PC-3 (cell line): ENCODE results near the gene WDFY1. TPM values are rescaled to one million over a fixed set of nuclear protein-coding genes. Genes with fewer than 3 reads are reported as not detected.

Source experiments
- ATAC-seq: fragments of 200-7000 bp; cut with Tn5 transposase; 2 replicates; pipeline ENCODE4 v1.9.1; 2020; ENCODE audit warnings: mild to moderate bottlenecking, moderate library complexity
- BruUV-seq: library from RNA; stranded (reverse); fragments of 400-500 nt; replicated peaks from 2 replicates; lab custom pipeline; 2021; lab: Mats Ljungman, UMichigan
- CTCF ChIA-PET: fragments of 300-600 bp; sonication (Branson Sonifier 250); formaldehyde crosslinking; loops from one replicate; lab custom pipeline; 2022; ENCODE audit warnings: antibody characterized with exemption; lab: Charles Lee
- POLR2A ChIA-PET: fragments of 300-600 bp; sonication (Branson Sonifier 250); formaldehyde crosslinking; loops from one replicate; lab custom pipeline; 2022; ENCODE audit warnings: antibody characterized with exemption; ENCODE audit not compliant: unreplicated experiment; lab: Charles Lee
- DNase-seq: peaks from one replicate; pipeline ENCODE4 v3.0.0-alpha.2; 2015
- H2AFZ ChIP-seq: fragments of 300-600 bp; sonication (generic); 2 replicates; pipeline ENCODE4 v1.6.0; 2016; ENCODE audit warnings: antibody characterized with exemption, low read length
- H3F3A ChIP-seq: fragments of 300-600 bp; sonication (generic); one replicate; pipeline ENCODE4 v1.6.0; 2017; ENCODE audit warnings: antibody characterized with exemption, low read length, control low read depth, mild to moderate bottlenecking; ENCODE audit not compliant: unreplicated experiment
- H3K27ac ChIP-seq: fragments of 300-600 bp; sonication (generic); 2 replicates; pipeline ENCODE4 v1.5.1; 2016; ENCODE audit warnings: mild to moderate bottlenecking, low read length
- H3K27me3 ChIP-seq: fragments of 300-600 bp; sonication (generic); 2 replicates; pipeline ENCODE4 v1.6.1; 2016; ENCODE audit warnings: low read length, mixed read lengths
- H3K36me3 ChIP-seq: fragments of 300-600 bp; sonication (generic); 2 replicates; pipeline ENCODE4 v1.6.1; 2016; ENCODE audit warnings: low read depth, mixed run types, low read length, mixed read lengths
- H3K4me1 ChIP-seq: fragments of 300-600 bp; sonication (generic); 2 replicates; pipeline ENCODE4 v1.5.1; 2016; ENCODE audit warnings: low read length; ENCODE audit not compliant: insufficient read depth
- H3K4me2 ChIP-seq: fragments of 300-600 bp; sonication (generic); 2 replicates; pipeline ENCODE4 v1.6.0; 2016; ENCODE audit warnings: low read length
- H3K4me3 ChIP-seq: fragments of 300-600 bp; sonication (generic); 2 replicates; pipeline ENCODE4 v1.5.1; 2016; ENCODE audit warnings: mild to moderate bottlenecking, low read length, mixed read lengths
- H3K79me2 ChIP-seq: fragments of 300-600 bp; sonication (generic); 2 replicates; pipeline ENCODE4 v1.6.1; 2017; ENCODE audit warnings: low read length, mixed read lengths
- H3K9ac ChIP-seq: fragments of 300-600 bp; sonication (generic); 2 replicates; pipeline ENCODE4 v1.6.0; 2016; ENCODE audit warnings: mild to moderate bottlenecking, low read length
- H3K9me2 ChIP-seq: fragments of 300-600 bp; sonication (generic); replicated peaks from 2 replicates; pipeline ENCODE4 v1.6.1; 2016; ENCODE audit warnings: mixed run types, low read length, mixed read lengths
- H3K9me3 ChIP-seq: fragments of 300-600 bp; sonication (generic); 2 replicates; pipeline ENCODE4 v1.6.1; 2016; ENCODE audit warnings: low read length, mixed read lengths
- H4K20me1 ChIP-seq: fragments of 300-600 bp; sonication (generic); 2 replicates; pipeline ENCODE4 v1.6.1; 2016; ENCODE audit warnings: low read length, mixed read lengths
- EZH2 ChIP-seq: fragments of 300-600 bp; sonication (generic); IDR thresholded peaks from one replicate; pipeline ENCODE4 v1.6.1; 2017; ENCODE audit warnings: antibody characterized with exemption, mild to moderate bottlenecking, low read length; ENCODE audit not compliant: unreplicated experiment
- EZH2phosphoT487 ChIP-seq: fragments of 300-600 bp; sonication (generic); IDR thresholded peaks from 2 replicates; pipeline ENCODE4 v1.6.1; 2018; ENCODE audit warnings: mild to moderate bottlenecking, antibody characterized with exemption, low read length, borderline replicate concordance
- intact Hi-C: fragments of 100-400 bp; cut with micrococcal nuclease; formaldehyde crosslinking; loops from 2 replicates; pipeline ENCODE4 v1.9.0; 2023
- total RNA-seq: library from RNA; depleted of rRNA; stranded (reverse); fragments of >200 nt; gene quantifications from 2 replicates; pipeline ENCODE4 v1.2.3, GENCODE V29; 2014
- TF ChIP-seq, protein P1 (sequence below): fragments of 300-600 bp; sonication (generic); conservative IDR thresholded peaks from 2 replicates; pipeline ENCODE4 v1.5.1; 2017; ENCODE audit warnings: antibody characterized with exemption, low read depth, mild to moderate bottlenecking, low read length

WDFY1 gene
- total RNA-seq, 1 experiment from 2014 or later, result 47.7 TPM

GRCh38 chr2:223865907-223866508 is 79.1 kb downstream of the WDFY1 start:
- no TSS peak for BruUV-seq
- POLR2A ChIA-PET, result no interaction called here
- H4K20me1 ChIP-seq, result no peaks in the 10 kb centered on the region
- H3K4me3 ChIP-seq, result no peak overlapping the region
- DNase-seq, result no peak
- TF ChIP-seq, protein P1, sequence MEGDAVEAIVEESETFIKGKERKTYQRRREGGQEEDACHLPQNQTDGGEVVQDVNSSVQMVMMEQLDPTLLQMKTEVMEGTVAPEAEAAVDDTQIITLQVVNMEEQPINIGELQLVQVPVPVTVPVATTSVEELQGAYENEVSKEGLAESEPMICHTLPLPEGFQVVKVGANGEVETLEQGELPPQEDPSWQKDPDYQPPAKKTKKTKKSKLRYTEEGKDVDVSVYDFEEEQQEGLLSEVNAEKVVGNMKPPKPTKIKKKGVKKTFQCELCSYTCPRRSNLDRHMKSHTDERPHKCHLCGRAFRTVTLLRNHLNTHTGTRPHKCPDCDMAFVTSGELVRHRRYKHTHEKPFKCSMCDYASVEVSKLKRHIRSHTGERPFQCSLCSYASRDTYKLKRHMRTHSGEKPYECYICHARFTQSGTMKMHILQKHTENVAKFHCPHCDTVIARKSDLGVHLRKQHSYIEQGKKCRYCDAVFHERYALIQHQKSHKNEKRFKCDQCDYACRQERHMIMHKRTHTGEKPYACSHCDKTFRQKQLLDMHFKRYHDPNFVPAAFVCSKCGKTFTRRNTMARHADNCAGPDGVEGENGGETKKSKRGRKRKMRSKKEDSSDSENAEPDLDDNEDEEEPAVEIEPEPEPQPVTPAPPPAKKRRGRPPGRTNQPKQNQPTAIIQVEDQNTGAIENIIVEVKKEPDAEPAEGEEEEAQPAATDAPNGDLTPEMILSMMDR, result no peak
- no peak for TF ChIP-seq EZH2phosphoT487
- H2AFZ ChIP-seq, result no peak overlapping the region
- no peaks in the 10 kb centered on the region for H3K27me3 ChIP-seq
- peaks cover 21% of the 10 kb centered on the region for H3K4me1 ChIP-seq
- no peaks in the 10 kb centered on the region for H3K9me3 ChIP-seq
- H3K27ac ChIP-seq, result no peak overlapping the region
- H3F3A ChIP-seq, result peaks cover 6% of the 10 kb centered on the region
- CTCF ChIA-PET, result no interaction called here
- intact Hi-C loops, result no loop called here
- ATAC-seq, result no peak
- no peaks in the 10 kb centered on the region for H3K79me2 ChIP-seq
- no peak overlapping the region for H3K9ac ChIP-seq
- H3K9me2 ChIP-seq, result no peaks in the 10 kb centered on the region
- H3K36me3 ChIP-seq, result no peaks in the 10 kb centered on the region
- no peak overlapping the region for H3K4me2 ChIP-seq

DNA sequence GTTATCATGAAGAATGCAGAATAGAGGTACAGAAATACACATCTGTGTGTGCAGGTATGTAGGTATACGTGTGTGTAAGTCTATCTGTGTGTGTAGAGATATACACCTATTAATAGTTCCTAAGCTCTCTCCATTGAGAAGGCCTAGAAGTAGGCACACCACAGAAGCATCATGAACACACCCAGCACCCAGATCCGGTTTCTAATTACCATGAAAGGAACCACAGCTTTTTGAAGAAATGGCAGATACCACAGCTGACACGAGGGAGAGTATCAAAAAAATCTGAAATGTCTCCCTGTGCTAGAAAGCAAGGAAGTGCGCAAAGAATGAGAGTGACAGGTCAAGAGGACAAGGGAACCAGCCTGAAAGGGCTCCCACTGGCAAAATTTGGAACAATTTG is 80.0 kb downstream of the WDFY1 start:
- Histone ChIP-seq H3K79me2 (no peaks in the 10 kb centered on the region), H3K4me1 (peaks cover 29% of the 10 kb centered on the region), H3K9ac (no peak overlapping the region), H3K27ac (no peak overlapping the region), H3K4me2 (no peak overlapping the region), H3K27me3 (no peaks in the 10 kb centered on the region), H3K36me3 (no peaks in the 10 kb centered on the region), H3K9me2 (no peaks in the 10 kb centered on the region), H3K9me3 (no peaks in the 10 kb centered on the region), H3F3A (peaks cover 10% of the 10 kb centered on the region), H2AFZ (no peak overlapping the region), H4K20me1 (no peaks in the 10 kb centered on the region), H3K4me3 (no peak overlapping the region)
- POLR2A ChIA-PET, result no interaction called here
- TF ChIP-seq EZH2 (no peak), EZH2phosphoT487 (no peak)
- TF ChIP-seq, protein P1, result no peak
- no peak for DNase-seq
- intact Hi-C loops, result no loop called here
- CTCF ChIA-PET, result no interaction called here
- no TSS peak for BruUV-seq
- no peak for ATAC-seq

GRCh38 chr2:223863491-223863890 is 81.6 kb downstream of the WDFY1 start:
- no peaks in the 10 kb centered on the region for H4K20me1 ChIP-seq
- H3K4me3 ChIP-seq, result no peak overlapping the region
- no peaks in the 10 kb centered on the region for H3K9me3 ChIP-seq
- DNase-seq (no peak), ATAC-seq (no peak)
- no peaks in the 10 kb centered on the region for H3K79me2 ChIP-seq
- no peaks in the 10 kb centered on the region for H3K36me3 ChIP-seq
- no peak overlapping the region for H3K9ac ChIP-seq
- no peaks in the 10 kb centered on the region for H3K27me3 ChIP-seq
- H3K27ac ChIP-seq, result no peak overlapping the region
- BruUV-seq, result no TSS peak
- H3F3A ChIP-seq, result peaks cover 10% of the 10 kb centered on the region
- CTCF ChIA-PET, result no interaction called here
- peaks cover 37% of the 10 kb centered on the region for H3K4me1 ChIP-seq
- intact Hi-C loops, result loop anchor here (5.0 kb wide), 1 partner anchor 81 kb away; no protein-coding TSS in a partner anchor
- H2AFZ ChIP-seq, result no peak overlapping the region
- TF ChIP-seq, protein P1, result no peak
- TF ChIP-seq EZH2phosphoT487 (no peak), EZH2 (no peak)
- POLR2A ChIA-PET, result no interaction called here
- no peak overlapping the region for H3K4me2 ChIP-seq
- no peaks in the 10 kb centered on the region for H3K9me2 ChIP-seq
